ENCODE results near the gene HLCS.

DNA sequence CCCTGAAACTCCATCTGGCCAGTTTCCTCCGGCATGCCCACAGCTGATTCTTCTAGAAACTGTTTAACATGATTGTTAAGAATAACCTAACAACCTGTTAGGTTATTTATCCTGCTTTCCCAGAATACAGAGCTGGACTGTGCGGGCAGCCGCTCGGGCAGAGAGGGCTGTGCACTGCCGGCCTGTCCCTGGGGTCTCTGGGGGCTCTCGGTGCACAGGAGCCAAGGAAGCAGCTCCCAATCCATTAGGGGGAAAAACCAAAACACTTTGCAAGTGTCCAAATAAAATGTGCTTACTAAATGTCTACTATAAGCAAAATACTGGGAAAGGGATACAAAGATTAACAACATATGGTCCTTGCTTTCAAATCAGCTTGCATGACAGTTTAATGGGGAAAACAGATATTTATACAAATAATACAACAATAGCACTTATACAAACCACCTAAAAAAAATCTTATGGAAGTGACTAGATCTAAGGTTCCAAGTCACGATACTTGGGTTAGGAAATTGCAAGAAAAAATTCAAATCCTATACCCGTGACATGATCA, 50.7 kb downstream of the HLCS start:
- TF ChIP-seq ZNF274 (IDR thresholded peaks at IDR 0.05; ENCODE audit: low read depth, low read length) (no peak), SUZ12 (IDR thresholded peaks at IDR 0.05; ENCODE audit: extremely low read depth, insufficient read depth, insufficient read length) (no peak), YY1 (IDR thresholded peaks at IDR 0.05; ENCODE audit: insufficient read depth, insufficient read length) (no peak)

Measured in NT2/D1 (cell line).